ENCODE measurements around the gene PRRT1. TPM values are rescaled to one million over a fixed set of nuclear protein-coding genes. Genes with fewer than 3 reads are reported as not detected.
"Not testable (repeated sequence)": the region's sequence is repeated elsewhere in the genome, so short reads cannot be mapped to it uniquely, and the experiment has no call there.

PRRT1 gene
- total RNA-seq, 1 donor = under 0.01 TPM

DNA sequence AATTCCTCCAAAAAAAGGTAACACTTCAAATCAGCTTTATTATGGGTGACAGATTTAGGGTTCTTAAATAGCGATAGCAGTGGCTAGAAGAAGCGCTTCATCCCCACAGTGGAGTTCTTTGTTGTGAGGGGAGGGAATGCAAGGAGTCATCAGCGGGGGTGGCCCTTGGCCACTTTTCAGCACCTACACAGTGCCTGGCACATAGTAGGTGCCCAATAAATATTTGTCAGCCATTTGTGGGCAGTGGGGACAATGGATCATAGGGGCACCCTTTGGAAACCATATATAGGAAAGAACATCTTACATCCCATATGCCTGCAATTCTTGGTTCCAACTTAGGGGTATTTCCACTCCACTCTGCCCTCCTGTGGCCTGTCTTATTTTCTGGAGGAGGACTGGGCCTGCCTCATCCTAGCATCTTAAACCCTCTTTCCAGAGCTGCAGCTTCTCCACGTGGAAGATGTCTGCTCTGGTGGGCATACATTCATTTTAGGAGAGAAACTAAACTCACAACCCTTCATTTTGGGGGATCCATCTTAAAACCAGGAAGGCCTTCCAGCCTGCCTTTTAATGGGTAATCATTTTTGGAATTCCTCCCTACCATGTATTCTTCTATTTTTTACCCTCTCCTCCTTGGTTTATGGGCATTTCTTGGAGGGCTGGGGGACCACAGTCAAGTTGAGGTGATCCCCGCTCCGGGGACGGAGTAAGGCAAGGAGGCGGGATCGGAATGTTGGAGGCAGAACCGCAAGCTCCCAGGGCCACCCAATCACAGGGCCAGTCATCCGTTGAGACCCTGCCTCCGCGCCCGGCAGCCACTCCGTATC, 43.3 kb upstream of the PRRT1 start:
- H3K4me1 ChIP-seq (ENCODE audit: insufficient read depth, low read length) = peaks cover 32% of the 10 kb centered on the region
- H3K27me3 ChIP-seq (ENCODE audit: insufficient read depth, low read length) = no peaks in the 10 kb centered on the region
- H3K79me2 ChIP-seq (ENCODE audit: insufficient read depth, low read length) = peaks cover 2% of the 10 kb centered on the region
- H4K20me1 ChIP-seq (ENCODE audit: insufficient read depth, low read length) = no peaks in the 10 kb centered on the region
- peak; percentile 93 for DNase-seq (ENCODE audit: insufficient read length, low spot score, missing footprints)
- peak overlapping the region; percentile 99 for H3K4me2 ChIP-seq (ENCODE audit: insufficient read depth, low read length)
- H3K4me3 ChIP-seq (ENCODE audit: insufficient read depth, low read length) = peak overlapping the region; percentile 73
- H2AFZ ChIP-seq (ENCODE audit: low read length) = peak overlapping the region; percentile 81
- H3K36me3 ChIP-seq (ENCODE audit: insufficient read depth, low read length) = no peaks in the 10 kb centered on the region
- H3K9me3 ChIP-seq (ENCODE audit: low read depth, low read length) = no peaks in the 10 kb centered on the region
- peak overlapping the region; percentile 96 for H3K27ac ChIP-seq (ENCODE audit: low read depth, low read length)
- TF ChIP-seq, protein P1, sequence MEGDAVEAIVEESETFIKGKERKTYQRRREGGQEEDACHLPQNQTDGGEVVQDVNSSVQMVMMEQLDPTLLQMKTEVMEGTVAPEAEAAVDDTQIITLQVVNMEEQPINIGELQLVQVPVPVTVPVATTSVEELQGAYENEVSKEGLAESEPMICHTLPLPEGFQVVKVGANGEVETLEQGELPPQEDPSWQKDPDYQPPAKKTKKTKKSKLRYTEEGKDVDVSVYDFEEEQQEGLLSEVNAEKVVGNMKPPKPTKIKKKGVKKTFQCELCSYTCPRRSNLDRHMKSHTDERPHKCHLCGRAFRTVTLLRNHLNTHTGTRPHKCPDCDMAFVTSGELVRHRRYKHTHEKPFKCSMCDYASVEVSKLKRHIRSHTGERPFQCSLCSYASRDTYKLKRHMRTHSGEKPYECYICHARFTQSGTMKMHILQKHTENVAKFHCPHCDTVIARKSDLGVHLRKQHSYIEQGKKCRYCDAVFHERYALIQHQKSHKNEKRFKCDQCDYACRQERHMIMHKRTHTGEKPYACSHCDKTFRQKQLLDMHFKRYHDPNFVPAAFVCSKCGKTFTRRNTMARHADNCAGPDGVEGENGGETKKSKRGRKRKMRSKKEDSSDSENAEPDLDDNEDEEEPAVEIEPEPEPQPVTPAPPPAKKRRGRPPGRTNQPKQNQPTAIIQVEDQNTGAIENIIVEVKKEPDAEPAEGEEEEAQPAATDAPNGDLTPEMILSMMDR (IDR thresholded peaks at IDR 0.05; ENCODE audit: extremely low read depth, low read depth, low read length) = peak; percentile 73

DNA sequence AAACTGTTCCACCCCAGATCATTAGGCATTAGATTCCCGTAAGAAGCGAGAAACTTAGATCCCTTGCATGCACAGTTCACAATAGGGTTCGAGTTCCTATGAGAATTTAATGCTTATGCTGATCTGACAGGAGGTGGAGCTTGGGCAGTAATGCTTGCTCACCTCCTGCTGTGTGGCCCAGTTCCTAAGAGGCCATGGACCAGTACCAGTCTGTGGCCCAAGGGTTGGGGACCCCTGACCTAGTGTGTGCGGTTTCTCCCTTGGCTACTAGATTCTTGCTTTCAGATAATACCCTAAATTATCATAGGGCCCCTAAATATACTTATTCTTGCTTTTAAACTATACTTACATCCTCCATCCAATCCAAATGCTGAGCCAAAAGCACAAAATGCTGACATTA, 42.6 kb upstream of the PRRT1 start:
- Histone ChIP-seq H3K4me2 (ENCODE audit: insufficient read depth, low read length) (no peak overlapping the region), H3K9me3 (ENCODE audit: low read depth, low read length) (no peaks in the 10 kb centered on the region), H3K4me1 (ENCODE audit: insufficient read depth, low read length) (peaks cover 32% of the 10 kb centered on the region), H3K79me2 (ENCODE audit: insufficient read depth, low read length) (peaks cover 5% of the 10 kb centered on the region), H3K27ac (ENCODE audit: low read depth, low read length) (peak overlapping the region; percentile 96), H4K20me1 (ENCODE audit: insufficient read depth, low read length) (no peaks in the 10 kb centered on the region), H3K27me3 (ENCODE audit: insufficient read depth, low read length) (no peaks in the 10 kb centered on the region), H2AFZ (ENCODE audit: low read length) (no peak overlapping the region), H3K4me3 (ENCODE audit: insufficient read depth, low read length) (no peak overlapping the region), H3K36me3 (ENCODE audit: insufficient read depth, low read length) (no peaks in the 10 kb centered on the region)
- TF ChIP-seq, protein P1 (IDR thresholded peaks at IDR 0.05; ENCODE audit: extremely low read depth, low read depth, low read length) = no peak
- DNase-seq (ENCODE audit: insufficient read length, low spot score, missing footprints) = peak; percentile 17

DNA sequence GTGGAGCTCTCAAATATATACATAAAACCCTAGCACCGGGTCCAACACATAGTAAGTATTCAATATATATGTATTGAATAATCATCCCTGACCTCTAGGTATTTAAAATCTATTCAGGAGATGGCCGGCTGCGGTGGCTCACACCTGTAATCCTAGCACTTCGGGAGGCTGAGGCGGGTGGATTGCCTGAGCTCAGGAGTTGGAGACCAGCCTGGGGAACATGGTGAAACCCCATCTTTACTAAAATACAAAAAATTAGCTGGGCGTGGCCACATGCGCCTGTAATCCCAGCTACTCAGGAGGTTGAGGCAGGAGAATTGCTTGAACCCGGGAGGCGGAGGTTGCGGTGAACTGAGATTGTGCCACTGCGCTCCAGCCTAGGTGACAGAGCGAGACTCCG, 41.4 kb upstream of the PRRT1 start:
- not testable (repeated sequence) for H3K27ac ChIP-seq (ENCODE audit: low read depth, low read length); H4K20me1 ChIP-seq (ENCODE audit: insufficient read depth, low read length); H3K27me3 ChIP-seq (ENCODE audit: insufficient read depth, low read length); H3K9me3 ChIP-seq (ENCODE audit: low read depth, low read length); H3K4me3 ChIP-seq (ENCODE audit: insufficient read depth, low read length); DNase-seq (ENCODE audit: insufficient read length, low spot score, missing footprints); H3K36me3 ChIP-seq (ENCODE audit: insufficient read depth, low read length)
- H2AFZ ChIP-seq (ENCODE audit: low read length) = peak overlapping the region; percentile 81
- peaks cover 15% of the 10 kb centered on the region for H3K79me2 ChIP-seq (ENCODE audit: insufficient read depth, low read length)
- peaks cover 32% of the 10 kb centered on the region for H3K4me1 ChIP-seq (ENCODE audit: insufficient read depth, low read length)
- peak overlapping the region; percentile 61 for H3K4me2 ChIP-seq (ENCODE audit: insufficient read depth, low read length)

DNA sequence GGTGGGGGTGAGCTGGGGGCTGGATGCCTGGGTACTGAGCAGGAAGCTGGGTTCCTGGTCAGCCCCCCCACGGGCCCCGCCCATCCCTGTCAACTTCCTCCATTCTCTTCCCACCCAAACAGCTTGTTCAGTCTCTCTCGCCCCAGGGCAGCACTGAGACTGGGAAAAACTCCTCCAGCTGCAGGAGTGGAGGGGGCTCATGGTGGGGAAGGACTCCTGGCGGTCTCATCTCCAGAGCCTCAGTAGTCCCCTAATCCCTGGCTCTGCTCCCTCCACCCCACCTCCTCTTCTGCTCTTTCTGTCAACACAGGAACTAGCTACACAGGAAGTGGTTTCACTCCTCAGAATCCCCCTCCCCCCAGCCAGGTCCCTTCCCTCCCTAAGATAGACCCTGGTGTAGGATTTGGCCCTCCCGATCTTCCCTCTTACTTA, 40.9 kb upstream of the PRRT1 start, which contains the start of gene GPSM3:
GPSM3 (minus strand) TSS at position 36 of the 432 bp plus-strand sequence. CDS start 130 bp downstream, outside the sequence.
- Histone ChIP-seq H4K20me1 (ENCODE audit: insufficient read depth, low read length) (no peaks in the 10 kb centered on the region), H3K9me3 (ENCODE audit: low read depth, low read length) (no peaks in the 10 kb centered on the region), H3K4me3 (ENCODE audit: insufficient read depth, low read length) (peak within 1 kb of the TSS; percentile 45), H3K36me3 (ENCODE audit: insufficient read depth, low read length) (peaks cover 4% of the 10 kb centered on the region), H3K27me3 (ENCODE audit: insufficient read depth, low read length) (no peaks in the 10 kb centered on the region), H3K4me1 (ENCODE audit: insufficient read depth, low read length) (peaks cover 32% of the 10 kb centered on the region), H3K27ac (ENCODE audit: low read depth, low read length) (no peak within 1 kb of the TSS), H2AFZ (ENCODE audit: low read length) (peak within 1 kb of the TSS; percentile 81), H3K4me2 (ENCODE audit: insufficient read depth, low read length) (peak within 1 kb of the TSS; percentile 61), H3K79me2 (ENCODE audit: insufficient read depth, low read length) (peaks cover 16% of the 10 kb centered on the region)
- DNase-seq (ENCODE audit: insufficient read length, low spot score, missing footprints) = peak; percentile 74
- TF ChIP-seq, protein P1 (IDR thresholded peaks at IDR 0.05; ENCODE audit: extremely low read depth, low read depth, low read length) = no peak
